GM12878 (cell line): ENCODE results near the gene DUSP22. TPM values are rescaled to one million over a fixed set of nuclear protein-coding genes. Genes with fewer than 3 reads are reported as not detected.

Source experiments
- ATAC-seq: fragments of 200-7000 bp; cut with Tn5 transposase; 3 replicates; pipeline ENCODE4 v1.9.1; 2020; ENCODE audit warnings: mild to moderate bottlenecking, moderate library complexity
- BruUV-seq: library from RNA; stranded (reverse); fragments of 400-500 nt; replicated peaks from 2 replicates; lab custom pipeline; 2021; lab: Mats Ljungman, UMichigan
- CTCF ChIA-PET: fragments of 300-600 bp; sonication (Branson Sonifier 250); formaldehyde crosslinking; extraction: SDS; loops from one replicate; lab custom pipeline; 2021; ENCODE audit warnings: inconsistent platforms; lab: Yijun Ruan, JAX
- POLR2A ChIA-PET: fragments of 350-600 bp; formaldehyde crosslinking; extraction: SDS; loops from one replicate; lab custom pipeline; 2021; ENCODE audit warnings: inconsistent platforms; lab: Charles Lee
- RAD21 ChIA-PET: fragments of 300-600 bp; sonication (Branson Sonifier 250); formaldehyde crosslinking; loops from one replicate; lab custom pipeline; 2023; ENCODE audit warnings: antibody characterized with exemption; ENCODE audit not compliant: unreplicated experiment; lab: Charles Lee
- SMC1A ChIA-PET: fragments of 300-600 bp; sonication (Branson Sonifier 250); formaldehyde crosslinking; loops from one replicate; lab custom pipeline; 2023; ENCODE audit not compliant: unreplicated experiment, uncharacterized antibody; lab: Charles Lee
- DNase-seq: peaks from one replicate; pipeline ENCODE4 v3.0.0-alpha.2; 2011; ENCODE audit warnings: low read depth, low spot score
- FAIRE-seq: peaks from 3 replicates; lab custom pipeline; 2011; peaks lifted over from hg19 to GRCh38; lab: Jason Lieb, UNC
- H2AFZ ChIP-seq: 2 replicates; pipeline ENCODE4 v1.6.0; 2011; ENCODE audit warnings: low read depth, low read length, control low read depth; ENCODE audit not compliant: control insufficient read depth
- H3K27ac ChIP-seq: 2 replicates; pipeline ENCODE4 v1.5.1; 2011; ENCODE audit warnings: control low read depth; ENCODE audit not compliant: control insufficient read depth, insufficient read depth
- H3K27me3 ChIP-seq, 2 experiments: replicated peaks in 1 of 2; 2 replicates each; pipeline versions ENCODE4 v1.6.0 to v1.6.1; 2011; ENCODE audit warnings: low read length in 1 of 2; ENCODE audit not compliant: control insufficient read depth in 2 of 2, insufficient read depth in 2 of 2
- H3K36me3 ChIP-seq, 2 experiments: 2 replicates each; pipeline ENCODE4 v1.5.1; 2011; ENCODE audit warnings: low read length in 1 of 2; ENCODE audit not compliant: control insufficient read depth in 2 of 2, insufficient read depth in 2 of 2
- H3K4me1 ChIP-seq: 2 replicates; pipeline ENCODE4 v1.6.1; 2011; ENCODE audit warnings: mild to moderate bottlenecking, low read length, moderate library complexity, mixed read lengths; ENCODE audit not compliant: control insufficient read depth, insufficient read depth
- H3K4me2 ChIP-seq: 2 replicates; pipeline ENCODE4 v1.6.0; 2011; ENCODE audit warnings: control low read depth; ENCODE audit not compliant: control insufficient read depth, insufficient read depth
- H3K4me3 ChIP-seq: fragments of 200-600 bp; sonication (generic); 2 replicates; pipeline ENCODE4 v1.5.1; 2016
- H3K79me2 ChIP-seq: 2 replicates; pipeline ENCODE4 v1.6.0; 2011; ENCODE audit warnings: low read length; ENCODE audit not compliant: control insufficient read depth, insufficient read depth
- H3K9ac ChIP-seq: 2 replicates; pipeline ENCODE4 v1.8.0; 2011; ENCODE audit warnings: low read length, control low read depth, mixed read lengths; ENCODE audit not compliant: control insufficient read depth, insufficient read depth
- H3K9me3 ChIP-seq: replicated peaks from 3 replicates; pipeline ENCODE4 v1.5.1; 2011; ENCODE audit warnings: mild to moderate bottlenecking, low read length; ENCODE audit not compliant: control insufficient read depth, insufficient read depth
- H4K20me1 ChIP-seq: 2 replicates; pipeline ENCODE4 v1.6.0; 2011; ENCODE audit not compliant: control insufficient read depth, insufficient read depth
- CREB1 ChIP-seq: IDR thresholded peaks from 2 replicates; pipeline ENCODE4 v1.6.1; 2012; ENCODE audit warnings: low read depth, mild to moderate bottlenecking, inconsistent platforms
- E4F1 ChIP-seq: fragments of 450-650 bp; IDR thresholded peaks from 2 replicates; pipeline ENCODE4 v1.6.1; 2018; ENCODE audit warnings: borderline replicate concordance, mild to moderate bottlenecking; ENCODE audit not compliant: partially characterized antibody
- NR2C1 ChIP-seq: fragments of 450-650 bp; IDR thresholded peaks from 2 replicates; pipeline ENCODE4 v1.6.1; 2017; ENCODE audit warnings: antibody characterized with exemption, mild to moderate bottlenecking, moderate library complexity
- NR2C2 ChIP-seq: IDR thresholded peaks from 2 replicates; pipeline ENCODE4 v1.6.1; 2011; ENCODE audit warnings: borderline replicate concordance, low read depth; ENCODE audit not compliant: control insufficient read depth, insufficient read length
- PAX8 ChIP-seq: fragments of 450-650 bp; IDR thresholded peaks from 2 replicates; pipeline ENCODE4 v1.6.1; 2017; ENCODE audit warnings: mild to moderate bottlenecking, moderate library complexity
- WRNIP1 ChIP-seq: IDR thresholded peaks from 2 replicates; pipeline ENCODE4 v1.6.1; 2011; ENCODE audit warnings: low read depth, low read length, improper control_type of control experiment, borderline replicate concordance
- ZBTB4 ChIP-seq: fragments of 450-650 bp; formaldehyde crosslinking; IDR thresholded peaks from 2 replicates; pipeline ENCODE4 v1.4.0; 2022; ENCODE audit warnings: mild to moderate bottlenecking, moderate library complexity
- WGBS: methylation state at CpG from one replicate; pipeline ENCODE4 v1.1.6; 2016; ENCODE audit warnings: low lambda C conversion rate; ENCODE audit not compliant: insufficient replicate concordance, insufficient coverage; ENCODE audit errors: missing lambda C conversion rate; 5-methylcytosine and 5-hydroxymethylcytosine counted together
- in situ Hi-C: fragments of 300-500 bp; cut with MboI; formaldehyde crosslinking; loops from 9 replicates; pipeline ENCODE4 v1.14.3; 2018; ENCODE audit warnings: mixed read lengths
- intact Hi-C: fragments of 100-400 bp; cut with micrococcal nuclease; formaldehyde crosslinking; loops from one replicate; pipeline ENCODE4 v1.14.2; 2022; ENCODE audit not compliant: unreplicated experiment
- polyA plus RNA-seq, 11 experiments: library from polyadenylated mRNA; depleted of rRNA in 4 of 11; unstranded in 6 of 11; stranded (reverse) in 5 of 11; fragments of >200 nt; fragmentation: Nextera tagmentation in 4 of 11; fragmentation: Illumina TruSeq in 1 of 11; extraction: Ambion mirVana in 4 of 11; extraction: Trizol in 1 of 11; gene quantifications; 1 replicate in 1 of 11; 2 replicates in 10 of 11; pipeline versions ENCODE4 v1.2.1 to v1.2.3, GENCODE V29; 2011 to 2016; ENCODE audit warnings: inconsistent platforms in 2 of 11, missing spikeins in 2 of 11, low read depth in 1 of 11
- total RNA-seq, 4 experiments: library from RNA; depleted of rRNA in 3 of 4; stranded (reverse); fragments of >200 nt in 3 of 4; fragmentation: Illumina TruSeq in 1 of 4; extraction: Trizol in 1 of 4; gene quantifications; 2 replicates each; pipeline versions ENCODE4 v1.2.1 to v1.2.3, GENCODE V29; 2013 to 2021
- TF ChIP-seq, protein P1 (sequence below): fragments of 150-350 bp; IDR thresholded peaks from 2 replicates; pipeline ENCODE4 v1.6.1; 2014; ENCODE audit warnings: mild to moderate bottlenecking, low read depth, low read length
- TF ChIP-seq, protein P2 (sequence below): IDR thresholded peaks from 2 replicates; pipeline ENCODE4 v1.6.1; 2012; ENCODE audit warnings: mild to moderate bottlenecking, low read depth, low read length

DUSP22 gene
- total and polyA plus RNA-seq, 10 of the 15 experiments (the other 5 are each of a cell fraction or from before 2014, with no cell fraction given) = 78.9 to 156 (median 107) TPM

DNA sequence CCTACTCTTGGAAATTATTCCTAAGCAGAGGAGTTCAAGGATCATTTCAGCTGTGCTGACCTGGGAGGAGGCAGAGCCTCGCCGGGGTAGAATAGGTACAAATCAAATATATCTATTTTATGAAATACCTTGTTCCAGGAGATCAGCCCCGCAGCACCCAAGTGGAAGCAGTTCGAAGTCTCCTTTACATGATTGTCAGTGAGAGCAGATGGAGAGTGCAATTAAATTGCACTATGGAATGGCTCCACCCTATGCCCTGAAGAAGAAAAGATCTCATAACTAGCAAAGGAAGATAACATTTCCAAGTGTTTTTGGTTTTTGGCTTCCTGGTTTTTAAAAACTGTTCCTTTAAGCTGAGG lies 31.4 kb downstream of the DUSP22 start:
- TF ChIP-seq E4F1 (no peak), CREB1 (no peak), ZBTB4 (CRISPR knock-in tag) (no peak), NR2C2 (no peak), NR2C1 (no peak), WRNIP1 (no peak), PAX8 (no peak)
- TF ChIP-seq, protein P1, sequence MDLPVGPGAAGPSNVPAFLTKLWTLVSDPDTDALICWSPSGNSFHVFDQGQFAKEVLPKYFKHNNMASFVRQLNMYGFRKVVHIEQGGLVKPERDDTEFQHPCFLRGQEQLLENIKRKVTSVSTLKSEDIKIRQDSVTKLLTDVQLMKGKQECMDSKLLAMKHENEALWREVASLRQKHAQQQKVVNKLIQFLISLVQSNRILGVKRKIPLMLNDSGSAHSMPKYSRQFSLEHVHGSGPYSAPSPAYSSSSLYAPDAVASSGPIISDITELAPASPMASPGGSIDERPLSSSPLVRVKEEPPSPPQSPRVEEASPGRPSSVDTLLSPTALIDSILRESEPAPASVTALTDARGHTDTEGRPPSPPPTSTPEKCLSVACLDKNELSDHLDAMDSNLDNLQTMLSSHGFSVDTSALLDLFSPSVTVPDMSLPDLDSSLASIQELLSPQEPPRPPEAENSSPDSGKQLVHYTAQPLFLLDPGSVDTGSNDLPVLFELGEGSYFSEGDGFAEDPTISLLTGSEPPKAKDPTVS = no peak
- TF ChIP-seq, protein P2, sequence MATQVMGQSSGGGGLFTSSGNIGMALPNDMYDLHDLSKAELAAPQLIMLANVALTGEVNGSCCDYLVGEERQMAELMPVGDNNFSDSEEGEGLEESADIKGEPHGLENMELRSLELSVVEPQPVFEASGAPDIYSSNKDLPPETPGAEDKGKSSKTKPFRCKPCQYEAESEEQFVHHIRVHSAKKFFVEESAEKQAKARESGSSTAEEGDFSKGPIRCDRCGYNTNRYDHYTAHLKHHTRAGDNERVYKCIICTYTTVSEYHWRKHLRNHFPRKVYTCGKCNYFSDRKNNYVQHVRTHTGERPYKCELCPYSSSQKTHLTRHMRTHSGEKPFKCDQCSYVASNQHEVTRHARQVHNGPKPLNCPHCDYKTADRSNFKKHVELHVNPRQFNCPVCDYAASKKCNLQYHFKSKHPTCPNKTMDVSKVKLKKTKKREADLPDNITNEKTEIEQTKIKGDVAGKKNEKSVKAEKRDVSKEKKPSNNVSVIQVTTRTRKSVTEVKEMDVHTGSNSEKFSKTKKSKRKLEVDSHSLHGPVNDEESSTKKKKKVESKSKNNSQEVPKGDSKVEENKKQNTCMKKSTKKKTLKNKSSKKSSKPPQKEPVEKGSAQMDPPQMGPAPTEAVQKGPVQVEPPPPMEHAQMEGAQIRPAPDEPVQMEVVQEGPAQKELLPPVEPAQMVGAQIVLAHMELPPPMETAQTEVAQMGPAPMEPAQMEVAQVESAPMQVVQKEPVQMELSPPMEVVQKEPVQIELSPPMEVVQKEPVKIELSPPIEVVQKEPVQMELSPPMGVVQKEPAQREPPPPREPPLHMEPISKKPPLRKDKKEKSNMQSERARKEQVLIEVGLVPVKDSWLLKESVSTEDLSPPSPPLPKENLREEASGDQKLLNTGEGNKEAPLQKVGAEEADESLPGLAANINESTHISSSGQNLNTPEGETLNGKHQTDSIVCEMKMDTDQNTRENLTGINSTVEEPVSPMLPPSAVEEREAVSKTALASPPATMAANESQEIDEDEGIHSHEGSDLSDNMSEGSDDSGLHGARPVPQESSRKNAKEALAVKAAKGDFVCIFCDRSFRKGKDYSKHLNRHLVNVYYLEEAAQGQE = no peak
- peaks cover 76% of the 10 kb centered on the region for H3K79me2 ChIP-seq
- ATAC-seq = no peak
- POLR2A ChIA-PET = interaction anchor here (0.6 to 13.8 kb wide), 11 partner anchors 9 to 105 kb away, joined by 3 to 227 read pairs (median 8); no protein-coding TSS in a partner anchor
- no peaks in the 10 kb centered on the region for H4K20me1 ChIP-seq
- RAD21 ChIA-PET = interaction anchor here (1.1 to 13.0 kb wide), 18 partner anchors 9 to 134 kb away, joined by 4 to 256 read pairs (median 13); partner anchors contain the start of gene DUSP22
- H3K4me3 ChIP-seq = peak overlapping the region; percentile 4; the same call in 1 of the 2 replicates
- H2AFZ ChIP-seq = no peak overlapping the region
- no TSS peak for BruUV-seq
- SMC1A ChIA-PET = interaction anchor here (0.8 to 13.7 kb wide), 18 partner anchors 10 to 134 kb away, joined by 3 to 707 read pairs (median 14); partner anchors contain the start of gene DUSP22
- peak overlapping the region; percentile 45 for H3K9ac ChIP-seq
- CTCF ChIA-PET = interaction anchor here (0.9 to 4.4 kb wide), 14 partner anchors 9 to 134 kb away, joined by 3 to 69 read pairs (median 8); no protein-coding TSS in a partner anchor
- 70% methylated on average over 4 of the region's 4 CpGs for WGBS
- peaks cover 24% of the 10 kb centered on the region in 2 experiments for H3K36me3 ChIP-seq
- no peaks in the 10 kb centered on the region for H3K27me3 ChIP-seq
- peaks cover 85% of the 10 kb centered on the region for H3K4me1 ChIP-seq
- intact Hi-C loops (loop anchor here (5.0 kb wide), 1 partner anchor 136 kb away; no protein-coding TSS in a partner anchor), in situ Hi-C loops (no loop called here)
- DNase-seq = no peak
- no peak for FAIRE-seq
- peak overlapping the region; percentile 92 for H3K27ac ChIP-seq
- no peaks in the 10 kb centered on the region for H3K9me3 ChIP-seq
- H3K4me2 ChIP-seq = peak overlapping the region; percentile 84
